GM12878 (cell line): Measurements from ENCODE around the gene ZNF45. TPM values are rescaled to one million over a fixed set of nuclear protein-coding genes. Genes with fewer than 3 reads are reported as not detected.

Source experiments
- ATAC-seq: fragments of 200-7000 bp; cut with Tn5 transposase; 3 replicates; pipeline ENCODE4 v1.9.1; 2020; ENCODE audit warnings: mild to moderate bottlenecking, moderate library complexity
- BruUV-seq: library from RNA; stranded (reverse); fragments of 400-500 nt; replicated peaks from 2 replicates; lab custom pipeline; 2021; lab: Mats Ljungman, UMichigan
- CTCF ChIA-PET: fragments of 300-600 bp; sonication (Branson Sonifier 250); formaldehyde crosslinking; extraction: SDS; loops from one replicate; lab custom pipeline; 2021; ENCODE audit warnings: inconsistent platforms; lab: Yijun Ruan, JAX
- POLR2A ChIA-PET: fragments of 350-600 bp; formaldehyde crosslinking; extraction: SDS; loops from one replicate; lab custom pipeline; 2021; ENCODE audit warnings: inconsistent platforms; lab: Charles Lee
- RAD21 ChIA-PET: fragments of 300-600 bp; sonication (Branson Sonifier 250); formaldehyde crosslinking; loops from one replicate; lab custom pipeline; 2023; ENCODE audit warnings: antibody characterized with exemption; ENCODE audit not compliant: unreplicated experiment; lab: Charles Lee
- SMC1A ChIA-PET: fragments of 300-600 bp; sonication (Branson Sonifier 250); formaldehyde crosslinking; loops from one replicate; lab custom pipeline; 2023; ENCODE audit not compliant: unreplicated experiment, uncharacterized antibody; lab: Charles Lee
- DNase-seq: peaks from one replicate; pipeline ENCODE4 v3.0.0-alpha.2; 2011; ENCODE audit warnings: low read depth, low spot score
- FAIRE-seq: peaks from 3 replicates; lab custom pipeline; 2011; peaks lifted over from hg19 to GRCh38; lab: Jason Lieb, UNC
- H2AFZ ChIP-seq: 2 replicates; pipeline ENCODE4 v1.6.0; 2011; ENCODE audit warnings: low read depth, low read length, control low read depth; ENCODE audit not compliant: control insufficient read depth
- H3K27ac ChIP-seq: 2 replicates; pipeline ENCODE4 v1.5.1; 2011; ENCODE audit warnings: control low read depth; ENCODE audit not compliant: control insufficient read depth, insufficient read depth
- H3K27me3 ChIP-seq, 2 experiments: replicated peaks in 1 of 2; 2 replicates each; pipeline versions ENCODE4 v1.6.0 to v1.6.1; 2011; ENCODE audit warnings: low read length in 1 of 2; ENCODE audit not compliant: control insufficient read depth in 2 of 2, insufficient read depth in 2 of 2
- H3K36me3 ChIP-seq, 2 experiments: 2 replicates each; pipeline ENCODE4 v1.5.1; 2011; ENCODE audit warnings: low read length in 1 of 2; ENCODE audit not compliant: control insufficient read depth in 2 of 2, insufficient read depth in 2 of 2
- H3K4me1 ChIP-seq: 2 replicates; pipeline ENCODE4 v1.6.1; 2011; ENCODE audit warnings: mild to moderate bottlenecking, low read length, moderate library complexity, mixed read lengths; ENCODE audit not compliant: control insufficient read depth, insufficient read depth
- H3K4me2 ChIP-seq: 2 replicates; pipeline ENCODE4 v1.6.0; 2011; ENCODE audit warnings: control low read depth; ENCODE audit not compliant: control insufficient read depth, insufficient read depth
- H3K4me3 ChIP-seq: fragments of 200-600 bp; sonication (generic); 2 replicates; pipeline ENCODE4 v1.5.1; 2016
- H3K79me2 ChIP-seq: 2 replicates; pipeline ENCODE4 v1.6.0; 2011; ENCODE audit warnings: low read length; ENCODE audit not compliant: control insufficient read depth, insufficient read depth
- H3K9ac ChIP-seq: 2 replicates; pipeline ENCODE4 v1.8.0; 2011; ENCODE audit warnings: low read length, control low read depth, mixed read lengths; ENCODE audit not compliant: control insufficient read depth, insufficient read depth
- H3K9me3 ChIP-seq: replicated peaks from 3 replicates; pipeline ENCODE4 v1.5.1; 2011; ENCODE audit warnings: mild to moderate bottlenecking, low read length; ENCODE audit not compliant: control insufficient read depth, insufficient read depth
- H4K20me1 ChIP-seq: 2 replicates; pipeline ENCODE4 v1.6.0; 2011; ENCODE audit not compliant: control insufficient read depth, insufficient read depth
- BMI1 ChIP-seq: fragments of 450-650 bp; IDR thresholded peaks from 2 replicates; pipeline ENCODE4 v1.6.1; 2016; ENCODE audit warnings: mild to moderate bottlenecking, moderate library complexity, borderline replicate concordance
- CHD4 ChIP-seq: fragments of 200-600 bp; sonication (generic); IDR thresholded peaks from 2 replicates; pipeline ENCODE4 v1.6.1; 2016; ENCODE audit warnings: mild to moderate bottlenecking
- HDGF ChIP-seq: fragments of 450-650 bp; IDR thresholded peaks from 2 replicates; pipeline ENCODE4 v1.6.1; 2016; ENCODE audit warnings: antibody characterized with exemption
- LARP7 ChIP-seq: fragments of 450-650 bp; IDR thresholded peaks from 2 replicates; pipeline ENCODE4 v1.6.1; 2017; ENCODE audit warnings: mild to moderate bottlenecking
- MEF2A ChIP-seq: IDR thresholded peaks from 2 replicates; pipeline ENCODE4 v1.6.1; 2011; ENCODE audit warnings: low read depth, mild to moderate bottlenecking, low read length, moderate library complexity; ENCODE audit not compliant: insufficient read depth
- NR2C2 ChIP-seq: IDR thresholded peaks from 2 replicates; pipeline ENCODE4 v1.6.1; 2011; ENCODE audit warnings: borderline replicate concordance, low read depth; ENCODE audit not compliant: control insufficient read depth, insufficient read length
- NR2F1 ChIP-seq: fragments of 450-650 bp; conservative IDR thresholded peaks from 2 replicates; pipeline ENCODE4 v1.6.1; 2017; ENCODE audit warnings: mild to moderate bottlenecking
- PML ChIP-seq: IDR thresholded peaks from 2 replicates; pipeline ENCODE4 v1.6.1; 2012; ENCODE audit warnings: low read length, inconsistent platforms
- RAD51 ChIP-seq: fragments of 450-650 bp; IDR thresholded peaks from 2 replicates; pipeline ENCODE4 v1.6.1; 2016; ENCODE audit warnings: moderate library complexity, mild to moderate bottlenecking, inconsistent platforms
- RB1 ChIP-seq: fragments of 450-650 bp; formaldehyde crosslinking; IDR thresholded peaks from 2 replicates; pipeline ENCODE4 v1.6.1; 2017; ENCODE audit warnings: mild to moderate bottlenecking, borderline replicate concordance
- RBBP5 ChIP-seq: fragments of 200-600 bp; sonication (generic); conservative IDR thresholded peaks from 2 replicates; pipeline ENCODE4 v1.6.1; 2016
- SIX5 ChIP-seq: IDR thresholded peaks from 2 replicates; pipeline ENCODE4 v1.6.1; 2011; ENCODE audit warnings: mild to moderate bottlenecking, low read depth, low read length, moderate library complexity; ENCODE audit not compliant: severe bottlenecking
- SREBF1 ChIP-seq: IDR thresholded peaks from 2 replicates; pipeline ENCODE4 v1.6.1; 2012; ENCODE audit warnings: mild to moderate bottlenecking, low read length
- TARDBP ChIP-seq: IDR thresholded peaks from 2 replicates; pipeline ENCODE4 v1.6.1; 2016; ENCODE audit warnings: borderline replicate concordance
- ZNF207 ChIP-seq: fragments of 450-650 bp; IDR thresholded peaks from 2 replicates; pipeline ENCODE4 v1.6.1; 2014; ENCODE audit warnings: antibody characterized with exemption, mild to moderate bottlenecking, borderline replicate concordance
- WGBS: methylation state at CpG from one replicate; pipeline ENCODE4 v1.1.6; 2016; ENCODE audit warnings: low lambda C conversion rate; ENCODE audit not compliant: insufficient replicate concordance, insufficient coverage; ENCODE audit errors: missing lambda C conversion rate; 5-methylcytosine and 5-hydroxymethylcytosine counted together
- in situ Hi-C: fragments of 300-500 bp; cut with MboI; formaldehyde crosslinking; loops from 9 replicates; pipeline ENCODE4 v1.14.3; 2018; ENCODE audit warnings: mixed read lengths
- intact Hi-C: fragments of 100-400 bp; cut with micrococcal nuclease; formaldehyde crosslinking; loops from one replicate; pipeline ENCODE4 v1.14.2; 2022; ENCODE audit not compliant: unreplicated experiment
- polyA plus RNA-seq, 11 experiments: library from polyadenylated mRNA; depleted of rRNA in 4 of 11; unstranded in 6 of 11; stranded (reverse) in 5 of 11; fragments of >200 nt; fragmentation: Nextera tagmentation in 4 of 11; fragmentation: Illumina TruSeq in 1 of 11; extraction: Ambion mirVana in 4 of 11; extraction: Trizol in 1 of 11; gene quantifications; 1 replicate in 1 of 11; 2 replicates in 10 of 11; pipeline versions ENCODE4 v1.2.1 to v1.2.3, GENCODE V29; 2011 to 2016; ENCODE audit warnings: inconsistent platforms in 2 of 11, missing spikeins in 2 of 11, low read depth in 1 of 11
- total RNA-seq, 4 experiments: library from RNA; depleted of rRNA in 3 of 4; stranded (reverse); fragments of >200 nt in 3 of 4; fragmentation: Illumina TruSeq in 1 of 4; extraction: Trizol in 1 of 4; gene quantifications; 2 replicates each; pipeline versions ENCODE4 v1.2.1 to v1.2.3, GENCODE V29; 2013 to 2021
- TF ChIP-seq, protein P1 (sequence below): fragments of 450-650 bp; IDR thresholded peaks from 2 replicates; pipeline ENCODE4 v1.6.1; 2017; ENCODE audit warnings: antibody characterized with exemption, mild to moderate bottlenecking, moderate library complexity

Gene ZNF45
- total and polyA plus RNA-seq, 10 of the 15 experiments (the other 5 are each of a cell fraction or from before 2014, with no cell fraction given) = 4.2 to 23.1 (median 15.9) TPM

- Histone ChIP-seq H3K9ac (no peak overlapping the region), H3K4me1 (no peaks in the 10 kb centered on the region), H3K36me3 (0 out of 4 replicates have a peak, but pooled peaks cover 0 to 2% of the 10 kb centered on the region in 2 experiments), H3K4me2 (no peak overlapping the region), H2AFZ (no peak overlapping the region), H3K9me3 (peaks cover 29% of the 10 kb centered on the region), H4K20me1 (no peaks in the 10 kb centered on the region), H3K27me3 (no peaks in the 10 kb centered on the region), H3K27ac (no peak overlapping the region), H3K79me2 (no peaks in the 10 kb centered on the region), H3K4me3 (no peak overlapping the region)
- WGBS = 63% methylated on average over 3 of the region's 3 CpGs
- TF ChIP-seq ZNF207 = no peak
- no peak for TF ChIP-seq NR2C2
- no peak for TF ChIP-seq PML
- TF ChIP-seq BMI1 = no peak
- no TSS peak for BruUV-seq
- intact Hi-C loops = no loop called here
- ATAC-seq (no peak), FAIRE-seq (no peak), DNase-seq (no peak)
- ChIA-PET RAD21 (no interaction called here), POLR2A (no interaction called here), SMC1A (no interaction called here), CTCF (no interaction called here)
- in situ Hi-C loops = no loop called here
Observed at GRCh38 chr19:43966079-43966694, 31.1 kb upstream of the ZNF45 start.

DNA sequence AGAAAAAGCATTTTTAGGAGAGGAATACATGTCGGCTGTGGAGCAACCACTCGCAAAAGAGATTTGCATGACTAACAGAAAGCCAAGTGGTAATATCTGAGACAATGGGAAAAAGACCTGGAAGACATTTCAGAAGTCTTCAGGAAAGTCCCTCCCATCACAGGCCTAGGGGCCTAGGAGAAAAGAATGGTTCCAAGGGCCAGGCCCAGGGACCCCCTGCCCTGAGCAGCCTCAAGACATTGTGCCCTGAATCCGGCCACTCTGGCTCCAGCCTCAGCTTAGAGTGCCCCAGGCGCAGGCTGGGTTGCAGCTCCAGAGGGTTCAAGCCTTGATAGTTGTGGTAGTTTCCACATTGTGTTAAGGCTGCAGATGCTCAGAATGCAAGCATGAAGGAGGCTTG, 25.3 kb upstream of the ZNF45 start:
- ChIA-PET POLR2A (no interaction called here), RAD21 (no interaction called here), CTCF (no interaction called here), SMC1A (no interaction called here)
- Histone ChIP-seq H3K9me3 (peaks cover 11% of the 10 kb centered on the region), H3K9ac (no peak overlapping the region), H3K36me3 (no peaks in the 10 kb centered on the region), H3K4me1 (no peaks in the 10 kb centered on the region), H2AFZ (no peak overlapping the region), H3K4me2 (no peak overlapping the region), H3K27ac (no peak overlapping the region), H3K27me3 (no peaks in the 10 kb centered on the region), H3K79me2 (no peaks in the 10 kb centered on the region), H3K4me3 (no peak overlapping the region), H4K20me1 (no peaks in the 10 kb centered on the region)
- DNase-seq (no peak), FAIRE-seq (no peak), ATAC-seq (no peak)
- WGBS = 41% methylated on average over 4 of the region's 4 CpGs
- in situ Hi-C loops = no loop called here
- no TSS peak for BruUV-seq
- TF ChIP-seq RB1 (no peak), TARDBP (no peak), MEF2A (no peak), LARP7 (no peak), RAD51 (no peak), NR2F1 (no peak), CHD4 (no peak), SIX5 (no peak), SREBF1 (no peak), HDGF (no peak), RBBP5 (no peak)
- TF ChIP-seq, protein P1, sequence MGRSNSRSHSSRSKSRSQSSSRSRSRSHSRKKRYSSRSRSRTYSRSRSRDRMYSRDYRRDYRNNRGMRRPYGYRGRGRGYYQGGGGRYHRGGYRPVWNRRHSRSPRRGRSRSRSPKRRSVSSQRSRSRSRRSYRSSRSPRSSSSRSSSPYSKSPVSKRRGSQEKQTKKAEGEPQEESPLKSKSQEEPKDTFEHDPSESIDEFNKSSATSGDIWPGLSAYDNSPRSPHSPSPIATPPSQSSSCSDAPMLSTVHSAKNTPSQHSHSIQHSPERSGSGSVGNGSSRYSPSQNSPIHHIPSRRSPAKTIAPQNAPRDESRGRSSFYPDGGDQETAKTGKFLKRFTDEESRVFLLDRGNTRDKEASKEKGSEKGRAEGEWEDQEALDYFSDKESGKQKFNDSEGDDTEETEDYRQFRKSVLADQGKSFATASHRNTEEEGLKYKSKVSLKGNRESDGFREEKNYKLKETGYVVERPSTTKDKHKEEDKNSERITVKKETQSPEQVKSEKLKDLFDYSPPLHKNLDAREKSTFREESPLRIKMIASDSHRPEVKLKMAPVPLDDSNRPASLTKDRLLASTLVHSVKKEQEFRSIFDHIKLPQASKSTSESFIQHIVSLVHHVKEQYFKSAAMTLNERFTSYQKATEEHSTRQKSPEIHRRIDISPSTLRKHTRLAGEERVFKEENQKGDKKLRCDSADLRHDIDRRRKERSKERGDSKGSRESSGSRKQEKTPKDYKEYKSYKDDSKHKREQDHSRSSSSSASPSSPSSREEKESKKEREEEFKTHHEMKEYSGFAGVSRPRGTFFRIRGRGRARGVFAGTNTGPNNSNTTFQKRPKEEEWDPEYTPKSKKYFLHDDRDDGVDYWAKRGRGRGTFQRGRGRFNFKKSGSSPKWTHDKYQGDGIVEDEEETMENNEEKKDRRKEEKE = no peak
- intact Hi-C loops = no loop called here
